ENCODE results near the gene KLK13.

Gene KLK13

DNA sequence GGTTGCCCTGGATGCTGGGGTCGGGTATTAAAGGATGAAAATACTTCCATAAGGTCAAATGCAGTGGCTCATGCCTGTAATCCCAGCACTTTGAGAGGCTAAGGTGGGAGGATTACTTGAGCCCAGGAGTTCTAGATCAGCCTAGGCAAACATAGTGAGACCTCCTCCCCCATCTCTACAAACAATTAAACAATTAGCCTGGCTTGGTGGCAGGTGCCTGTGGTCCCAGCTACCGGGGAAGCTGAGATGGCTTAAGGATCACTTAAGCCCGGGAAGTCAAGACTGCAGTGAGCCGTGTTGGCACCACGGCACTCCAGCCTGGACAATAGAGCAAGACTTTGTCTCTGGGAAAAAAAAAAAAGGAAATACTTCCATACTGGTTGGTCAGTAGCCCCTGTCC is 40.0 kb downstream of the KLK13 start:
- FAIRE-seq (no peak), DNase-seq (ENCODE audit: insufficient read length, low spot score) (no peak)

DNA sequence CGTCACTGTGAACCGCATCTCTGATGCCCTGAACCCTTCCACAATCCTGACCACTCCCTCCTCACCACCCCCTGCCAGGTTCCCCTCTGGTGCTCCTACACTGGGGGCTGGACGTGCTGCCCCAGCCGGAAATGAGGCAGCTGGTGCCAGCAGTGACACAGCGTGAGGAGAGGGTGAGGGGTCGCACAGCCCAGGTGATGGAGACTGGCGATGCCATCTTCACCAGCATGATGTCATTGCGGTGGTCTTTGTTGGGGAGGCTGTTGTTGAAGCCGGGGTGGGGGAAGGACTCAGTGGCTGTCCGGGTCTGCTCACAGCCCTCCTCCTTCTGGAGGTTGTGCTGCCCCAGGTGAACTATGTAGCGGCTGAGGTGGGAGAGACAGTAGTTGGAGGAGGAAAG is 40.9 kb downstream of the KLK13 start:
- DNase-seq (ENCODE audit: insufficient read length, low spot score) (no peak), FAIRE-seq (no peak)

DNA sequence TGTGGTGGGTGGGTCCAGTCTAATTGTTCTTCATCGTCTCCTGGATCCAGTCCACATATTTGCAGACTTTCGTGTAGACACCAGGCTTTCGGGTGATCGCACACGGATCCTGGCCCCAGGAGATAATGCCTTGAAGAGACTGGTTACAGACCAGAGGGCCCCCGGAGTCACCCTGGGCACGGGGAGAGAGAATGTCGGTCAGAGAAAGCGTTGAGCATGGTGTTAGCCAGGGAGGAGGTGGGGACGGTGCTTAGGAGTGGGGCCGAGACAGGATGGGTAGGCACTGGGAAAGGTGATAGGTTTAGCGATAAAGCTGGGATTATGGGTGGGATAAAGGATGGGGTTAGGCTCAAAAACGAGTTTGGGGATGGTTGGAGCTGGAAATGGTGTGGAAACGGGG is 42.4 kb downstream of the KLK13 start:
- no peak for DNase-seq (ENCODE audit: insufficient read length, low spot score)

DNA sequence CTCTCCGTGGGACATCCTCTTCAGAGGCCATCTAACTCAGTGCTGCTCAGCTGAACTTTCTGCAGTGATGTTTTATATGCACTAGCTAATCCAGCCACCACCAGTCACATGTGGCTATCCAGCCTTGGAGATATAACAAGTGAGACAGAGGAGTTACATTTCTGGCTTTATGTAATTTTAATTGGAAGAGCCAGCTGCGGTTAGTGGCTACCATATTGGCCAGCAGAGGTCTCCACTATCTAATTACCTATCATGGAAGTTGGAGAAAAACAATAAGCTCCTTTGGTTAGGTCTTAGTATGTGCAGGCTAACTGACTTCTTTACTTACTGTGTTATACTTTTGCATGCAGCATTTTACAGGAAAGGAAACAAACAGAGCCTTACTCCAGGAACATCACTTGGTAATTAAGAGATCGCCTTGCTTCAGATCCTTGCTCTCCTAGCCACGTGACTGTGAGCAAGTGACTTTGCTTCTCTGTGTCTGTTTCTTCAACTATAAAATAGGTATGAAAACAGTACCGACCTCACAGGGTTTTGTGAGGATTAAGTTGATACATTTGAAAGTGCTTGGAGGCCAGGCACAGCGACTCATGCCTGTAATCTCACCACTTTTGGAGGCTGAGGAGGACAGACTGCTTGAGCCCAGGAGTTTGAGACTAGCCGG is 43.8 kb downstream of the KLK13 start:
- DNase-seq (ENCODE audit: insufficient read length, low spot score) (no peak), FAIRE-seq (no peak)

More for the DNA sequence above, 42.4 kb downstream of the KLK13 start:
- FAIRE-seq = no peak

DNA sequence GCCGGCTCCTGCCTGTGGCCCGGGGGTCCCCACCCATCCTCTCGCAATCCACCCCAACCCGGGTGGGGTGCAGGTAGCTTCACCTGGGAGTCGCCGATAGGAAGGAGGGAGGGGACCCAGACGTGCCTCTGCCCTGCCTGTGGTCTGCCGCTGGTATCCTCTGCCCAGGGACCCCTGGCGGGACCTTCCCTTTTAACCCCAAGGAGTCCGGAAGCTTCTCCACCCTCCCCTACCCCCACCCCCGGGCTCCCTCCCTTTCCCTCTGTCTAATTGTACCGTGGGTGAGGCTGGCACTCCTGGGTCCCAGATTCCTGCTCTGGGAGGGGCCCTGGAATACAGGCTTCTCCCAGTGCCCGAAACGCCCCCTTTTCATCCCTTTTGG is 45.4 kb downstream of the KLK13 start, which contains the start of gene KLK10:
TSS of gene KLK10 (minus strand) at position 166 of the 382 bp plus-strand sequence. CDS start 579 bp downstream, outside the sequence.
- no peak for DNase-seq (ENCODE audit: insufficient read length, low spot score)
- FAIRE-seq = no peak

DNA sequence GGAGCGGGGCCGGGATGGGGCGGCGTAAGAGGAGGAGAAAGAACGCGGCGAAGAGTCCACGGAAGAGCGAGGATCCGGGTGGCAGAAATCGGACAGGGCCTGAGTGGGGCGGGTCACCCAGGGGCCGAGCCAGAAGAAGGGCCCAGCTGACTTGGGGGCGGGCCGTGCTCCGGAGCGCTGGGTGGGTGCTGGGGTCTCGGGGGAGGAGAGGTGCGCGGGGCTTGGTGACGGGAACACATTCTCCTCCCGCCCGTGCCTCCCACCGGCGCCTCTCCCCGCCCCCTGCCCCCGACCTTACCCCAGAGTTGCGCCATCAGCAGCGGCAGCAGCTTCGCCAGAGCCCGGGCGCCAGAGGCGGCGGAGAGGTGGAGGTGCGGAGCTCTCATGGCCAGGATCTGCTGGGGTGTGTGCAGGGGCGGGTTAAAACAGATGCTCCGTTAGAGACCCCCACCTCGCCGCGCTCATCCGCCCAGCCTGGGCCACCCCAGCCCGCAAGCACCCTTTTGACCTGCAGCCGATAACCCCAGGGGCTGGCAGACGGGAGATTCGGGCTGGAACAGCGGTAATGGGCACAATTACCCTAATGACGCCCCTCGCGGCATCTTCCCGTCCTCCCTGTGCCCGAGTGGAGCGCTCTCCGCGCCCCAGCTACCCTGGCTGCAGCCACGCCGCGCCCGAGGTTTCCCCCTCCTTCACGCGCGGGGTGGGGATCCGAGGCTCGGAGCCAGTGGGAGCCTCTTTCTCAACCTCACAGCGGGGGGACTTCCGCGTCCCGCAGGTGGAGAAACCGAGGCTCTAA is 45.9 kb downstream of the KLK13 start:
- no peak for DNase-seq (ENCODE audit: insufficient read length, low spot score)
- no peak for FAIRE-seq

DNA sequence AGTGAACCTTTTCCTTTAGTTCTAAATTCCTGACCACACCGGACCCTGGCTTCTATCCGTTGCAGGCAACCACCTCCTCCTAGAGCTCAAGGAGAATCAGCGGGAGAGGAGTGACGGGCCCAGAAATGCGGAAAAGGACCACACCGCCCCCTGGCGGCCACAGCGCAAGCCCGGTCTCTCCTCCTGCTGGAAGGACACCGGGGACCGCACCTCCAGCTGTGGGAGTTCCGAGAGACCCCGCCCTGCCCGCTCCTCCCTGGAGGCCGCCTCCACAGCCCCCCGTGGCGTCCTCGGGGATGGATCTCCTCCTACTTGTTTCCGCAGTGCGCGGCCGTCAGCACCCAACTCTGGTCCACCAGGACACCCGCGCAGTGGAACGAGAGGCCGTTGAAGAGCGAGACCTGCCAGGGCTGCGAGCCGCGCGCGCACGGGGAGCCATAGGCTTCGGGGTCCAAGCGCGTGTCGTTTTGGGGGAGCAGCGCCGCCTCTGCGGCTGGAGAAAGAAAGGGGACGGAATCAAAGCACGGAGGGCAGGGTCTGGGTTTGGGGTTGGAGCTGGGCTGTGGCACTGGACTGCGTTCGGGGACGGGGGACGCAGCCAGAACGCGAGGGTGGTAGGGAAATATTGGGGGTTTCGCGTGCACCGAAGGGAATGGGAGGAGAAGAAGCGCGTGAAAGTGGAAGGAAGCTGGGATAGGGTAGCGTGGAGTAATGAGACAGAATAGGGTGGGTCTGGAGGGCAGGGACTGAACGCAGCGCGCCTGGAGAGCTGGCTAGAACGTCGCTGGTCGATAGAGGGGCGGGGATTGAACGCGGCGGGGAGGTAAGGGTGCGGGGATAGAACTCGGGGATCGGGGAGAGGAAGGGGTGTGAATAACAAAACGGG is 47.9 kb downstream of the KLK13 start:
- DNase-seq (ENCODE audit: insufficient read length, low spot score) = no peak
- no peak for FAIRE-seq

DNA sequence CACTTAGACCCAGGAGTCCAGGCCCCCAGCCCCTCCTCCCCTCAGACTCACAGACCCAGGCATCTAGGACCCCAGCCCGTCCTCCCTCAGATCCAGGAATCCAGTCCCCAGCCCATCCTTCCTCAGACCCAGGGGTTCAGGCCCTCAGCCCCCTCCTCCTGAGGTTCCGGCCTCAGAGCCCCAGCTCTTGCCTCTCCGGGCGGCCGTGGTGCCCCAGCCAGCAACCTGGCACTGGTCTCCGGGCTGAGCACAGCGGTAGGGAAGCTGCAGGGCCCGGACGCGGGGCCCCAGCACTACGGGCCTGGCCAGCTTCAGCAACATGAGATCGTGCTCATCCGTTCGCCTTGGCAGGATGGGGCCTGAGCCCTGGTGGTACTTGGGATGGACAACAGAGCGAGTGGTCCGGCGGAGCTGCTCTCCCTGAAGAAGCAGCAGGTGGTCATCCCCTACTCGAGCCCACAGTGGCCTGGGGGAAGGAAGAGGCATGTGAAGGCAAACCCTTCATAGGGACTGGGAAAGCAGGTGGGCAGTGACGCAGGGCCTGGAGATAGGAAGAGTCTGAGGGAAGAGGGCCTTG is 49.1 kb downstream of the KLK13 start:
- FAIRE-seq = no peak

DNA sequence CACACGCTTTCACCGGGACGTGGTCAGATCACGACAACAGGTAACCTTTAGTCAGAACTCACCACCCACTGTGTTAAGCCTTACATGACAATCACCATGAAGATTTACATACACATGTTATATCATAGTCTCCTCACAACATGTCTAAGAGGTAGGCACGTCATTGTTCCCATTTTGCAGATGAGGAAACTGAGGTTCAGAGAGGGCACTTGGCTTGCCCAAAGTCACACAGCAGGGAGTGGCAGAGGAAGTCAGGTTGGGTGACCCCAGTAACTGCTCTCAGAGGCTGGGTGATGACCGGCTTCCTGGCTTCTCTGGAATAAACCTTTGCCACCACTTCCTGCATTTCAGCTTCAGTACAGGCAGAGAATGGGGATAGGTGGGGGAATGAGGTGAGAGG is 50.6 kb downstream of the KLK13 start:
- DNase-seq (ENCODE audit: insufficient read length, low spot score) (no peak), FAIRE-seq (no peak)

More for the DNA sequence above, 49.1 kb downstream of the KLK13 start:
- DNase-seq (ENCODE audit: insufficient read length, low spot score) = no peak

DNA sequence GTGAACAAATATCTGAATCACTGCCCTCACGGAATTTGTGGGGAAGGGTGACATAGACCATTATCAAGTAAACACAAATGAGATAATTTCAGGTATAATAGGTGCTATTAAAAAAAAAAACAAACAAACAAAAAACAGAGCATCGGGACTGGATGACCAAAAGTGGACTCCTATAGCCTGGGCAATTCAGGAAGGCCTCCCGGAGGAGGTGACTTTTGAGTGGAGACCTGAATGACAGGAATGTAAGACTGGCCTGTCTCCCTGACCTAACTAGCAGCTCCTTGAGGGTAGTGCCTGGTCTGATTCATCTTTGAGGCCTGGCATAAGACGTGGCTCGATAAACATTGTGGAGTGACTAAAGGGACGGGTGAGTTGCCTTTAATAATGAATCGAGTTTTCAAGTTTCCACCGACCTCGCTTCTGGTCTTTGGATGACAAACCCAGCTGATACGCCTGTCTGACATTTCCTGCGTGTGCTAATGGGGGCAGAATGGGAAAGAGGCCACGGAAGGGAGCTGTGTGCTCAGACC is 52.2 kb downstream of the KLK13 start:
- DNase-seq (ENCODE audit: insufficient read length, low spot score) (no peak), FAIRE-seq (no peak)

DNA sequence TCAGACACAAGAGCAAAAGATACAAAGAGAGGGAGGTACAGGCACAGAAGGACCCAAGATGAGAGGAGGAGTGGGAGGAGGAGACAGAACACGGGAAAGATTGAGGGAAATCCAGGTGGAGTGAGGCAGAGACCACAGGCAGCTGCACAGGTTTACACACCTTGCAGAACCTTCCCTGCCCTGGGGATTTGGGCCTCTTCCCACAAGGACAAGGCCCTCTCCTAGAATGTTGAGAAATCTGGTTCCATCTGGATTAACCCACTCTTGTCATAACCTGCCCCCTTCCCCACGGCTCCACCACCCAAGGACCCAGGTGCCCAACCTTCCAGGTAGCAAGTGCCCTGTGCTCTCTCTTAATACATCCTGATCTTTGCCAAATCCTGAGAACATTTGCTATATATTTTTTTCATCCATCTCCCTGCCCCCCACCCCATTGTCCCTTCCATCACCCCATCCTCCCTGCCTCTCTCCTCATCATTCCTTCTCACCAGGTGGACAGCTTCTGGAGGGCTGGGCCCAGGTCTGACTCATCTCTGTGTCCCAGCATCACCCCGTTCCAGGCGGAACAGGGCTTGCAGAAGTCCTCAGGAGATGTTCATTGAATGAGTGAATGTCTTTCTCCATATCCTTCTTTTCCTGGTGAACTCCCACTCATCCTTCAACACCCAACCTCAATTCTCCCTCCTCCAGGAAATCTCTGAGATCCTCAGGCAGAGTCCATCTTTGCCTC is 54.7 kb downstream of the KLK13 start:
- no peak for DNase-seq (ENCODE audit: insufficient read length, low spot score)
- no peak for FAIRE-seq

DNA sequence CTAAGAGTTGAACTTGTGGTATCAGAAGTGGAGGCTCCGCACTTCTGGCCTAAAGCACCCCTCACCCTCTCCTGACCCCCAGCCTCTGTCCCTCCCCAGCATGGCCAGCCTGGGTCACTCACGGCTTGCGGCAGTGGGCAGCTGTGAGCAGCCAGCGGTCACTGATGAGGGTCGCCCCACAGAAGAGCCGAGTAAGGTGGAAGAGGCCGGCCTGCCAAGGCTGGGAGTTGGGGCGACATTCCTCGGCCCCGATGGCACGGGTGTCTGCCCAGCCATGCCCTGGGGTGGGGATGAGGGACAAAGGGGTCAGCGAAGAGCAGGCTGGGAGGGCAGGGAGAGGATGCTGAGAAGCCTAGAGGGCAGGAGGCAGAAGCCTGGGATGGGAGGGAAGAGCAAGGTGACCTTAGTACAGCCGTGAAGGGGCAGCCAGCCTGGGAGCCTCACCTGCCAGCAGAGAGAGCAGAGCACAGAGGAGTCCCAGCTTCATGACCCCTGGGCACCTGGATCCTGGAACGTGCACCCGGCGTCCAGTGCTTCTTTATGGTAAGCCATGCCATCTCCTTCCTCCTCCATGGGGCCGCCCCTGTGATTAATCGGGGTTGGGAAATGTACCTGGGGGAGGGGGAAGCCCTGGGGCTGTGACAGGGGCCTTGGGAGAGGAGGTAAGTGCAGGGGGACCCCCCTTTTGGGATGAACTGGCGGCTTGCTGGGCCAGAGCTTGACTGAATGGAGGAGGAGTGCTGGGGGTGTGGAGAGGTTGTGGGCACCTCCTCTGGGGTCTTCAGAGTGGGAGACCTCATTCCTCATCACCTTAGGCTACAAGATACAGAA is 55.6 kb downstream of the KLK13 start:
- FAIRE-seq (no peak), DNase-seq (ENCODE audit: insufficient read length, low spot score) (no peak)

DNA sequence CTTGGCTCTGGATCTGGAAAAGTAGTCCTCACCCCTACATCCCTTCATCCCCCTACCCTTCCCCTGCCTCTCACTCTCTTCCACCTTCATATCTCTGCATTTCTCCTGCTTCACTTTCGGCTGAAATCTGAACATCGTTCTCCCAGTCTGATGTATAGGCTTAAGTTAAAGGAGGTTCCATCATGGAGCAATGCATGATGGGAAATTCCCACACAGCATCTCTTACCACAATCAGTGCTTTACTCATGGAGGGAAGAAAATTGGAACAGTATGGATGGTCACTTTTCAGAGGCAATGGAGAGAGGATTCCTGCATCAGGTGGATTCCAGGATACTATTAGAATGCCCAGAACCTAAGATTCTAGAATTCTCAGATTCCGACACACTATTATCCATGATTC is 57.4 kb downstream of the KLK13 start:
- FAIRE-seq (no peak), DNase-seq (ENCODE audit: insufficient read length, low spot score) (no peak)

DNA sequence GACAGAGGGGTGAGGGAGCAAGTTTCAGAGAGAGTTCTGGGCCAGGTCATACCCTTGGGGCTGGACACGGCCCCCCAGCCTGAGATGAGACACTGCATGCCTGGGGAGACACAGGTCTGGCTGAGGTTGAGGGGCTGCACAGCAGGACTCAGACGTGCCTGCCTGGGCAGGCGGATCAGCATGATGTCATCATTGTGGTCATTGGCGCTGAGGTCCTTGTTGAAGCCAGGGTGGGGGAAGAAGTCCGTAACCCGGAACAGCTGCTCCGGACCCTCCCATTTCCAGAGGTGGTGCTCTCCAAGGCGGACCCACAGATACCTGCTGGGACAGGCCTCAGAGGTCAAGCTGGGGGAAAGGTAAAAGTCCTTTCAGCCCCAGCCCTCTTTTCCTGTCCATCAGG is 58.5 kb downstream of the KLK13 start:
- FAIRE-seq (no peak), DNase-seq (ENCODE audit: insufficient read length, low spot score) (no peak)

Measured in GM19239 (cell line).